H1 (cell line): ENCODE measurements around the gene TTBK2.

Experiments used
- EZH2 ChIP-seq: fragments of 200-600 bp; sonication (generic); IDR thresholded peaks from 2 replicates; pipeline ENCODE4 v1.7.1; 2012; ENCODE audit warnings: low read depth, mild to moderate bottlenecking, moderate library complexity, low read length, inconsistent platforms; ENCODE audit not compliant: severe bottlenecking
- POLR2A ChIP-seq, 2 experiments: IDR thresholded peaks; 1 replicate in 1 of 2; 2 replicates in 1 of 2; pipeline ENCODE4 v1.6.1; 2011; ENCODE audit warnings: low read depth in 2 of 2, low read length in 2 of 2, mild to moderate bottlenecking in 2 of 2; ENCODE audit errors: control extremely low read depth in 1 of 2
- POLR2AphosphoS5 ChIP-seq: IDR thresholded peaks from 2 replicates; pipeline ENCODE4 v1.6.1; 2011; ENCODE audit warnings: low read depth, low read length
- SRF ChIP-seq: IDR thresholded peaks from 2 replicates; pipeline ENCODE4 v1.6.1; 2011; ENCODE audit warnings: mild to moderate bottlenecking, low read depth, low read length, moderate library complexity
- TF ChIP-seq, protein P1 (sequence below), 3 experiments: IDR thresholded peaks; 1 replicate in 2 of 3; 2 replicates in 1 of 3; pipeline versions ENCODE4 v1.5.1 to v1.6.1; 2011; ENCODE audit warnings: low read length in 3 of 3, mild to moderate bottlenecking in 3 of 3, inconsistent platforms in 2 of 3, low read depth in 1 of 3, moderate library complexity in 1 of 3; ENCODE audit not compliant: insufficient read depth in 1 of 3; ENCODE audit errors: control extremely low read depth in 1 of 3

DNA sequence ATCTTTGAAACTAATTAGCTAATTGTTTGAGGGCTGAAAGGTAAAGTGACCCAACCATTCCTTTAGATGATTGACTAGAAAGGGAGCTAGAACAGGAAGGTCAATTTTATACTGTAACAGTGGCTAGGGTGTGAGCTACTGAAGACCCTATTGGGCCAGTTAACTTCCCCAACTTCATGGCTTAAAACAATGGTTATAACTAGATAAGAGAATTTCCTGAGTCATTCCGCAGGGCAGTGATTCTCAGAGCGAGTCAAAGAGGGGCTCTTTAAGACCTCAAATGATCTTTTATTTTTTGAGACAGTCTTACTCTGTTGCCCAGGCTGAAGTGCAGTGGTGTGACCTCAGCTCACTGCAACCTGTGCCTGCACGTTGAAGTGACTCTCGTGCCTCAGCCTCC, 33.7 kb upstream of the TTBK2 start:
- TF ChIP-seq EZH2 (no peak), POLR2A (IDR thresholded peaks at IDR 0.05; ENCODE audit: control extremely low read depth in 1 of 2, low read depth in 2 of 2, low read length in 2 of 2) (no peak), POLR2AphosphoS5 (no peak), SRF (no peak)
- TF ChIP-seq, protein P1, sequence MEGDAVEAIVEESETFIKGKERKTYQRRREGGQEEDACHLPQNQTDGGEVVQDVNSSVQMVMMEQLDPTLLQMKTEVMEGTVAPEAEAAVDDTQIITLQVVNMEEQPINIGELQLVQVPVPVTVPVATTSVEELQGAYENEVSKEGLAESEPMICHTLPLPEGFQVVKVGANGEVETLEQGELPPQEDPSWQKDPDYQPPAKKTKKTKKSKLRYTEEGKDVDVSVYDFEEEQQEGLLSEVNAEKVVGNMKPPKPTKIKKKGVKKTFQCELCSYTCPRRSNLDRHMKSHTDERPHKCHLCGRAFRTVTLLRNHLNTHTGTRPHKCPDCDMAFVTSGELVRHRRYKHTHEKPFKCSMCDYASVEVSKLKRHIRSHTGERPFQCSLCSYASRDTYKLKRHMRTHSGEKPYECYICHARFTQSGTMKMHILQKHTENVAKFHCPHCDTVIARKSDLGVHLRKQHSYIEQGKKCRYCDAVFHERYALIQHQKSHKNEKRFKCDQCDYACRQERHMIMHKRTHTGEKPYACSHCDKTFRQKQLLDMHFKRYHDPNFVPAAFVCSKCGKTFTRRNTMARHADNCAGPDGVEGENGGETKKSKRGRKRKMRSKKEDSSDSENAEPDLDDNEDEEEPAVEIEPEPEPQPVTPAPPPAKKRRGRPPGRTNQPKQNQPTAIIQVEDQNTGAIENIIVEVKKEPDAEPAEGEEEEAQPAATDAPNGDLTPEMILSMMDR (IDR thresholded peaks at IDR 0.05; ENCODE audit: control extremely low read depth in 1 of 3, insufficient read depth in 1 of 3, low read depth in 1 of 3, low read length in 3 of 3) = no peak
